NCI-H1930 (cell line): ENCODE data around the gene POP5.
A peak's percentile ranks its signal among the peaks of the same experiment; 100 is the strongest.

Experiments used
- DNase-seq, 2 experiments: peaks; one replicate each; lab custom pipeline; 2025; lab: John Stamatoyannopoulos, UW

The POP5 gene

DNA sequence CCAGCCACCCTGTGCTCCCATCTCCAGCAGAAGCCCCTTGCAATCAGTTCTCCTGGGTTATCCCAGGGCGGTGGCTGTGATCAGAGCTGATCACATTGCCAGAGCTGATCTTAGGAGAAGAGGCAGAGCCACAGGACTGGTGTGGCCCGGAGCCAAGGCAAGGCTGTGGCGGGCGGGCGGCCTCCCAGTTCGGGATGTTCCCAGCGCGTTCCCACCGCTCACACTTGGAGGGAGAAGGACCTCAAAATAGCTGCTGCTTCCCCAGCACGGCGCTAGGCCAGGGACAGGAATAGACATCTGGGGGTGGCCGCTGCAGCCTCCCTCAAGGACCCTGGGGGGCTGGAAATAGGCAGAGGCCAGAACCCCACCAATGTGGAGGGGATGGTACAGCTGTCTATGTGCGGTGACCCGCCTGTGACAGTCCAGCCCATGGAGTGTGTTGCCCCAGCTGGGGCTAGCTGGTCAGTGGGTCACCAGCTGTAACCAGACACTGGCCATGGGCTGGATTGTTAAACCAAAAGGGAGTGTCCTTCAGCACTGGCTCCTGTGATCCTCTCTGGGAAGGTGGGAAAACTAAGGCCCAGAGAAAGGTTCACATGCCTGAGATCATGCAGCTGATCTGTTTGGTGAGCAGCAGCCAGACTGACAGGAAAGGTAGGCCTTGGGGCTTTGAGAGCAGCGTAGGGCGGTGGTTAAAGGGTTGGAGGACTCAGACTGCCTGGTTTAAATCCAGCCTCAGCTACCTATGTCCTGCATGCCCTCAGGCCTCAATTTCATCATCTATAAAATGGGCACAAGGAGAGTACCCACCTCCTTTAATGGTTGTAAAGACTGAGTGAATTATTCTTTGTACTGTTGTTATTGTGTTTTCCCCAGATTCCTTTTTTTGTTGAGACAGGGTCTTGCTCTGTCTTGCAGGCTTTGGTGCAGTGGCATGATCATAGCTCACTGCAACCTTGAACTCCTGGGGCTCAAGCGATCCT, 8.0 kb upstream of the POP5 start:
- no peak for DNase-seq

DNA sequence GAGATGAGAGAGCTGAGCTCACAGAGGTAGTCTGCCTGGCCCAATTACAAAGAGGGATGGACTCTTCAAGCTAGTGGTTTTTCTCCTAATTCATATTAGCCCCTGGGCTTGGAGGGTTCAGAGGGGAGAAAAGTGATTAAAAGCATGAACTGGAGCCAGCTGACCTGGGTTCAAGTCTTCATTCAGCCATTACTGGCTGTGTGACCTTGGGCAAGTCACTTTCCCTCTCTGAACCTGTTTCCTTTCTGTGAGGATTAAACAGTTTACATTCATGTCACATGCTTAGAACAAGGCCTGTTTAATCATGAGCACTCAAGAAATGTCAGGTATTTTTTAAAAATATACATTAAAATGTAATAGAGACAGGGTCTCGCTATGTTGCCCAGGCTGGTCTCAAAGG, 7.2 kb upstream of the POP5 start:
- no peak for DNase-seq

DNA sequence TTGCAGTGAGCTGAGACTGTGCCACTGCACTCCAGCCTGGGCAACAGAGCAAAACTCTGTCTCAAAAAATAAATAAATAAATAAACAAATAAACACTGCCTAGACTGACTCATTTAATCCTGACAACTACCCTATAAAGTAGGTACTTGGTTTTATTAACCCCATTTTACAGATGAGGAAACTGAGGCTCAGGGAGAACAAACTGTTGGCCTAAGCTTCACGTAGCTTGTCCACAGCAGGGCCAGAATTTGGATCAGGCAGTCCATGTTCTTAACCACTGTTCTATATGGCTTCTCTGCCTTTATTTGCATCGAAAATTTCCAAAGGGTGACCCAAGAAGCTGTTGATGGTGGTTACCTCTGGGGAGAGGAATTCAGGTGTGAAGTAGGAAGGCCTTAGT, 5.7 kb upstream of the POP5 start:
- DNase-seq: no peak

DNA sequence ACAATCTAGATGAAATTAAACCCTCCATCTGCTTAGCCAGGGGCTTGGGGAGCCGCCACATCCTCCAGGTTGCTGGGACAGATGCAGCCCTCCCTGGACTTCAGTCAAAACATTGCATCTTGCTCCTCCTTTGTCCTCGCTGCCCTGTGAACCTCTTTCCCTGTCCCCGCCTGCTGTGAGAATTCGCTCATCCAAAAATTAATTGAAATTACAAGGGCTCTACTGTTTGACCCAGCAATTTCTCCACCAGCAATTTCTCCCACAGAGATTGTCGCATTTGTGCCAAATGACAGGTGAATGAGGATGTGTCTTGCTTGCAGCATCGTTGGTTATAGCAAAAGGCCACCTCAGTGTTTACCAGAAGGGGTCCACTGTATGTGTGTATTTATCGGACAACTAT, 5.0 kb upstream of the POP5 start:
- DNase-seq: no peak

DNA sequence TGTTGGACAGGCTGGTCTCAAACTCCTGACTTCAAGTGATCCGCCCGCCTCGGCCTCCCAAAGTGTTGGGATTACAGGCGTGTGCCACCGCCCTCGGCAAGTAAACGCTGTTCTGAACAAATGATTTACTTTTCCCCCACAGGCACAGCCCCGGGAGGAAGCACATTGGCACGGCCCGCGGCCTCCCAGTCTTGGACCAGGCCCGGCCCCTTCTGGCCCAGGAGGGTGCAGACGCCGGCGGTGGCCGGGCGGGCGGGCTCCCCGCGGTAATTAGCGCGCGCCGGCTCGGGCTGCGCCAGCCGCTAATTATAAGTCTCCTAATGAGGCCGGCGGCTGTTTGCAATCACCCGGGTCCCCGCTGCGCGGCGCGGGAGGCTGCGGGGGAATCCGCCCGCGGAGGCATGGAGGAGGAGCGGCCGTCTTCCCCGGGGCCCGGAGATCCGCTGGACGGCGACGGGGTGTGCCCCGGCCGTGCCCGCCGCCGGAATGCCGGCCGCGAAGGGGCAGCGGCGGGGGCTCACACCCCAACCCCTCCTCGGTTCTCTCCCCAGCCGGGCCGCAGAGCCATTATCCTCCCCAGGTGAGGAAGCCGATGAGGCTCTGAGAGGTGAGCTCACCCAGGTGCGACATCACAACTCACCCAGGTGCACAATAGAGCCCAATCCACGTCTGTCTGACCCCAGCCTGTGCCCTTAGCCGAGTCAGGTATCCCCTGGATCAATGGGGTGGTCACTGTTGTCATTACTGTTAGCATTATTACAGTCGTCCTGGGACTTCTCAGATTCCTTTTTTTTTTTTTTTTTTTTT, 3.3 kb upstream of the POP5 start:
- DNase-seq: no peak

DNA sequence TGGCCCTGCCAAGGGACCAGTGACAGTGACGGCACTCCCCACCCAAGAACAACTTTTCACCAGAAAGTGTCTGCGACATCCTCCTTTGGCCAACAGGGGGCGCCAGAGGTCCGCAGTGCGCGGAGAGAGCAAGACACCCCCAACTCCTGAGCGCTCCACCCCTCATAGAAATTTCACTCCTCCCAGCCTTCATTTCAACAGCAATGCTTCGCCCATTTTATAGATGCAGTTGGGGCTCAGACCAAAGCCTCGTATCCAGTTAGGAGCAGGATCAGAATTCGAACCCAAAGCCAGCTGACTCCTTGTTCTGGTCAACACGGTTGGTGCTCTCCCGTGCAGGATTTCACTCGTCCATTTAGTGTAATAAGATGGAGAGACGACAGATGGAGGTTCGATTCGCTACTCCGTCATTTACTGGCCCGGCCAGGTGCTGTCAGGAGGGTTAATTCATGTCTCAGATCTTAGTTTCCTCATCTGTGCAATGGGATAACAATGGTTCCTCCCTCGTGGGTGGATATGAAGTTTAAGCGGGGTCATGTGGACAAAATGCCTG, 2.4 kb upstream of the POP5 start:
- peak; percentile 13 to 67 for DNase-seq

DNA sequence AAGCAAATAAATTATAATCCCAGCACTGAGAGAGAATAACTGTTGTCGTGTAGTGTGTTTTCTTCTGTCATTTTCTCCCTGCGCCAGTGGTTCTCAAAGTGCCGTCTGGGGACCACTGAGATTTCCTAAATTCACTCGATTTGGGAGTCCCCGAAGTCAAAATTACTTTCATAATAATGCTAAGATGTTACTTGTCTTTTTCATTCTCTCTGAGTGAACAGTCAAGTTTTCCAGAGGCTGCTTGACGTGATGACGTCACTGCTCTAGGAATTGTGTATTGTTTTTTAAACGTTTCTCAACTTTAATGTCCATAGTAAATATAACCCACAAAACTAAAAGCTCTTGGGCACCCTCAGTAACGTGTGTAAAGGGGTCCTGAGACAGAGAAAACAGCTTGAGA, 796 bp upstream of the POP5 start:
- no peak for DNase-seq

DNA sequence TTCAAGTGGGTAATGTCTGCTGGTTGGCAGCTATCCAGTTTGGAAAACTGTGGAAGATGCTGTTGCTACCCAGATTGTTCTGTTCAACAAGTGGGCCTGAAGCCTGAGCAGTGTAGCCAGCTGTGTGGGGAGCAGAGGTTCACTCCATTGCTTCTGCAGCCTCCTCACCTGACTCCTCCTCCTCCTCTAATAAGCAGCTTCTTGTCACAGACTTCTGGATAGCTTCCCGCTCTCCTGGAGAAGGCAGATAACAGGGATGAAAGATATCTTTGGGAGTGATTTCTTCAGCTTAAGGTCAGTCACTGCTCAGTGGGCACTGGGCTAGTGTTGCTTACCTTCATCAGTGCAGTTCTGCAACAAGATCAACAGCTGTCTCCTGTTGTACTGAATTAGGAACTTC, 2.0 kb downstream of the POP5 start:
- no peak for DNase-seq

DNA sequence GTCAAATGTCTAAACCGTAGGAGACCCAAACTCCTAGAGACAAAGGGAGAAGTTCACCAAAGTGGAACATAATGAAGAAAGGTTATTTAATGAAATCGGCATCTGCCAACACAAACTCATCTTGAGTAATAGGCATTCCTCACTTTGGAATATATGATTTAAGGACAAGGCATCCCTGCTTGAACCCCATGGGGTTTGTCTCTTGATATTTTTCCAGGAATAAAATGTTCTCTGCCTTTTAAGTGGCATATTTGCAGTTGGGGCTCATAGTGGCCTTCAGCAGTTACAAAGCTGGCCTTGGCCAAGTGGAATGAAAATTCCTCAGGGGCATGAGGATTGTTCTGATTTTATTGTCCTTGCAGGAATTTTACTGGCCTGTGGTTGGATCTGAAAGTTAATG, 7.1 kb downstream of the POP5 start:
- DNase-seq: no peak

DNA sequence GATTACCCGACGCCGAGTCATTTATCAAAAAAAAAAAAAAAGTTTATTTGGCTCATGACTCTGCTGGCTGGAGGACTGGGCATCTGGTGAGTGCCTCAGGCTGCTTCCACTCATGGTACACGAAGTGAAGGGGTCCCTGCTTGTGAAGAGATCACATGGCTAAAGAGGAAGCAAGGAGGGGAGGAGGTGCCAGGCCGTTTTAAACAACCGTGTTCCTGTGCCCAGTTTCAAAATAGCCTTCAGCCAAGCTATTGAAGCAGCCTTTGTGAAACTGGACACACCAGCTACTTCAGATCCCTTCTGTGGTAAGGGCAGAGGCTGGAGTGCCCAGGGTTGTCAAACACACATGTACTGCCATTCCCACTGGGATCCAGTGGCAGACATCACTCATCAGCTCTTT, 7.6 kb downstream of the POP5 start:
- no peak for DNase-seq

DNA sequence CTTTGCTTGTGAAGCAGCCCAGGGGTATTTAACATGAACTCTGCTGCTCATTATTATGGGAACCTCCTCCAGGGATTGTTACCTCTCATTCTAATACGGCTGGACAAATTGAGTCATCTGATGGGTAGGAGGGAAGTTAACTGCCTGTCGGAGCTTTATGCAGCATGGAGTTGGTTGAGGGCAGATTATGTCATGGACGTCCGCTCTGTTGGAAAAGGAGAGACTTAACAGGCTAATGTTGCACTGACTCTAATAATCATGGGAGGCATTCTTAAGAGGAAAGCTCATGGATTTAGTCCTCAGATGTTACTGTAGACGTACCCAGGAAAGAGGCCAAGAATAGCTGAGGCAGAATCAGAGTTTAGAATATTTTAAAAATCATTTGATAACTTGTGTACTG, 9.9 kb downstream of the POP5 start:
- DNase-seq: no peak

DNA sequence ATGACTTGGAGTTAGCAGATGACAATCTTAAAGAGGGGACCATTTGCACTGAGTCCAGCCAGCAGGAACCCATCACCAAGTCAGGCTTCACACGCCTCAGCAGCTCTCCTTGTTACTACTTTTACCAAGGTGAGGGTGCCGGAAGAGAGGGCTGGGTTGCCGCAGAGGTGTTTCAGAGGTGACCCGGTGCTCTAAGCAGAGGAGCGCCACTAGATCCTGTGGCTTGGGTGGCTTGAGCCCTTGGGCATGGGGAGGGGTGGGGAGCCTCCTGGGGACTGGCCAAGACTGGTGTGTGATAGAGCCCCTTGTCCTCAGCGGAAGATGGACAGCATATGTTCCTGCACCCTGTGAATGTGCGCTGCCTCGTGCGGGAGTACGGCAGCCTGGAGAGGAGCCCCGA, 17.7 kb downstream of the POP5 start:
- no peak for DNase-seq

DNA sequence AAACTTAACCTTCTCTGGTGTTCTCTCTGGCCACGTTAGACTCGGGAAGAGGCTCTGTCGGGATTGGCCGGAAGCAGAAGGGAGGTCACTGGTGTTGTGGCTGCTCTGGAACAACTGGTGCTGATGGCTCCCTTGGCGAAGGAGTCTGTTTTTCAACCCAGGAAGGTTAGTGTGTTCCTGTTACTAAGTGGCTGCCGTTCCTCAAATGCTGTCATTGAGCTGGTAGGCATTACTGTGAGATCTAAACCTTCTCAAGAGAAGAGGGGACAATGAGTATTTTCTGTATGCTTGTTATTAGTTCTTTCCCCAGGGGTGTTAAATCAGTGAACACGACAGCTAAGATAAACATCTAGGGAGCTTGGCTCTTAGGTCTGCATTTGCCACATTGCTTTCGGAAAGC, 18.3 kb downstream of the POP5 start:
- no peak for DNase-seq

DNA sequence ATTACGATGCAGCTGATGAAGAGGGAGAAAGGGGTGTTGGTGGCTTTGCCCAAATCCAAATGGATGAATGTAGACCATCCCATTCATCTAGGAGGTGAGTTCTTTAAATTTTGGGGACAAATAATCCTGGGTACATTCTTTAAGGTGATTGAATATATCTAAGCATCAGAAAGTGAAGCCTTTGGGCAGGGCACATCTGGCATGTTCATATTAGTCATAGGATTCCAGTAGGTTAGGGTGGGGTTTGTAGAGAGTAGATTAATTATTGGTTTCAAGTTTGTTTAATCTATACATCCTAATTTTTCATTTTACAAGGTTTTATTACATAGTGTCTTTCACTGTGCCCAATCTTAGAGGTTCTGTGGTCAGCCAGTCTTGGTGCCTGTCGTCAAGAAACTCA, 23.6 kb downstream of the POP5 start:
- no peak for DNase-seq

DNA sequence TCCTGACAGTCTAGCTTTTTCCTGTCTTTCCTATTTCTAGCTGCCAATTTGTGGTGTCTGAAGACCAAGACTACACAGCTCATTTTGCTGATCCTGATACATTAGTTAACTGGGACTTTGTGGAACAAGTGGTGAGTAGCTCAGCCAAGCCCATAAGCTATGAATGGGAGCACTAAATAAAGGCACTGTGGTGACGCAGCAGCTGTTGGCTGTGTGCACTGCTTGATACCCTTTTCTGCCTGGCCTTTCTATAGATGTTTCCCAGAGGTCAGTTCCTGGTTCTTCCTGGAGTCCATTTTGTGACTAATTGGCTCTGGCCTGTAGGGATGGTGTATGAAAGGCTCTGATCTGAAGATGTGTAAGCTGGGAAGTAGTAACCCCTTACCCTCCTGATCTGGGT, 26.5 kb downstream of the POP5 start:
- no peak for DNase-seq

DNA sequence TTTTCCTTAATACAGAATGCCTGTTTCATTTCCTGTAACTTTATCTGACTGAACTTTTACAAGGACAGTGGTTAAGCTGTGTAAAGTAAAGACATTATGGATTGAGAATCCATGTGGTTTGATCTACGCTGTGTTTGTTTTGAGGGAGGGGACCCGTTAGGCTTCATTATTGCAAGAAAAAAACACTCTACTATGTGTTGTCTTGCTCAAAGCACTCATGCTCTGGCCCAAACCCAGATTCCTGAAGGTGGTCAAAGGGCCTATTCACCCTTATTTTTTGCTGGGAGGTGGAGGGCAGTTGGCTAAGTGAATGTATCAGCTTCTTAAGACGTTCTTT, 35.2 kb downstream of the POP5 start:
- no peak for DNase-seq

DNA sequence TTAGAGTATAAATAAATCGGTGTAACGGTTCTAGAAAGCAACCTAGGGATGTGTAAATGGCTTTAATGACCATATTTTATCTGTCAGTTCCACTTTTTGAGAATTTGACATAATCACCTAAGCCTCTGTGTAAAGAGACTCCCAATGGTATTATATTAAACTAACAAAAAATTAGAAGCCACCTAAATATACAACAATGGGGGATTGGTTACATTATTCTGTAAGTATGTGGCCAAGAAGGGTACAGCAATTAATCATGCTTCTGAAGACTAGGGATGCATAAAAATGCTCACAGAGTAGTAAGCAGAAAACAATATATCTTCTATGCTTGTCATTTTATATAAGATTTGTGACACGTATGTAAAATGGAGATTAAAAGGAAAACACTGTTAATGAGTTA, 36.5 kb downstream of the POP5 start:
- no peak for DNase-seq

DNA sequence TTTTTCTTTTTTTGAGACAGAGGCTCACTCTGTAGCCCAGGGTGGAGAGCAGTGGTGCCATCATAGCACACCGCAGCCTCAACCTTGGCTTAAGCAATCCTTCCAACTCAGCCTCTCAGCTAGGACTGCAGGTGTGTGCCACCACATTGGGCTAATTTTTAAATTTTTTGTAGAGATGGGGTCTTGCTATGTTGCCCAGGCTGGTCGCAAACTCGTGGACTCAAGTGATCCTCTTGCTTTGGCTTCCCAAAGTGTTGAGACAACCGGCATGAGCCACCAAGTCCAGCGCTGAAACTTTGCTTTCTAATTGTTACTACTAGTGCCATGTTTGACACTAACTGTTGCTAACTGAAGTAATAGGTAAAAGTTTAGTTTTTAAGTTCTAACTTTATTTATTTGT, 39.0 kb downstream of the POP5 start:
- DNase-seq: no peak

DNA sequence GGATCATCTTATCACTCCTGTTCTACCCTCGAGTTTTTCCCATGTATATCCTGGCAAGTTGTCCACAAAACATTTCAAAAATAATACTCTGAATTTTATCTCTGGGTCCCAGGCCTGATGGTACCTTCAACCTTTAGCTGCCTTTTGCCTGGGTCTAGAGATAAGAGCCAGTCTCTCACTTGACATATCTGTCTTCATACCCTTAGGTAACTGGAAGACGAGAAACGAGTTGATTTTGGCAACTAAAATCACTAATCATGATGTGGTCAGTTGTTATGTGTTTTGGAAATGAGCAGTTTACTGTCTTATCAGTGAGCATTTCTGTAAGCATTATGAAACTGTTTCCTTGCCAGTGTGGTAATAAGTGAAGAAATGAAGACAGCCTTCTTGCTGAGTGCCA, 40.8 kb downstream of the POP5 start:
- no peak for DNase-seq

DNA sequence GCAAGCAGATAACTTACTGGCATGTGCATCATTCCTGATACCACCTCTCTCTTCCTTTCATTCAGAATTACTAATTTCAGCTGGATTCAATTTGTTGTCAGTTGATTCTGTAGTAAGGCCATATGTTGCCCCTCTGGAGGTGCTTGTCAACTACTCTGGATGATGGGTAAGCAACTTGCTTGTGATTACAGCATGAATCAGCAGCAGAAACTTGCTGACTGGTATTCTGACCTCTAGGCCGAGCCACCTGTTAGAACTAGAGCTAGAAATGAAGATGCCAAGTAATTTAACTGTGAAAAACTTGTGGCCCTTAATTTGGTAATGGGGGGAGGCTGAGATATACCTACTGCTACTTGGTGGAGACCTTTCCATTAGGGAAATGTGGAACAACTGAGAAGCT, 41.9 kb downstream of the POP5 start:
- DNase-seq: no peak

DNA sequence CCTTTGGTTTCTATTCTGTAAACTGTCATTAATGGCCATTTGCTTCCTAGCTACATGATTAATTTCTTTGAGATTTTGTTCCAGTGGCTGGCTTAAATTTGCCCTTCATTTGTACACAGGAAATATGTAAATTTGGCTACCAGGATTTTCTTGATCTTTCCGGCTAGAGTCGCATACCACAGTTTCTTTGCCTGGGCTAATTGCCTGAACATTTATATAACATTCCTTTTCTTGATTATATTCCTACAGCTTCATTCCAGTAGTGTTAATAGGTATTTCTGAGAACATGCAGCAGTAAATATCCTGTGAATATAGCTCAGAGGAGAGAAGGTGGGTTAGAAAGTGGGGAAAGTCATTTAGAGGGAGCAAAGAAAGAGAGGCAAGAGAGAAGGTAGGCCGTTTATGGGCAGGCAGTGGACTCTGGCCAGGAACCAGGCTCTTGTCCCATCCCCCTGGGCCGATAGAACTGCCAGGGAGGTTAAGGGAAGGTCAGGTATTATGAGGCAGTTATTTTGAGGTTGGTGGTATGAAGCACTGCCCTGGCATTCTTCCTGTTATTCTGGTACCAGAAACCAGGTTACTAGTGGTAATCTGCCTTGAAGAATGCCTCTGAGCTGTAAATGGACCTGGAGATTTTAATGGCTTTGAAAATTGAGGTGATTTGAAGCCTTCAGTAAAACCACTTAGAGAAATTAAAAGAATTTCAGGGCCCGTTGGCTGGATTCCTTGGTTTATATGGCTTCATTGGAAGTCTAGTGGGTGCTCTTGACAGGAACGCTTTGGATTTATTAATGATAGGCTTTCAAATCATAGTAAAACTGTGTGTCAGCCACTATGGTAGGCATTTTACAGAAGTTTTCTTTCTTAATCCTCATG, 42.7 kb downstream of the POP5 start:
- no peak for DNase-seq

DNA sequence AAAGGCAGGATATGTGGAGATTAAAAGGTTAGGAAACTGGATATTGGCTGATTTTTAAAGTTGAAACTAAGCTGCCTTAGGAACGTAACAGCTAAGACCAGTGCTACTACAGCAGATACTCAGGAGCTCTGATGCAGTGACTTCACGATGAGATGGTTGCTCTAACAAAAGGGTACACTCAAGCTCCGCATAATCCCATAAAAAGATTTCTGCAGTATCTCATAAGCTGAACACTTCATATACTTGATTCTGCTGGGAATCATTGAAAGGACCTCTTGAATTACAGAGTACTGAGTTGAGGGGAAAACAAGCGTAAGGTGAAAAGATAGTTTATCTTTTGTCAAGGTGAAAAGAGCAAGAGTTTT, 43.4 kb downstream of the POP5 start:
- no peak for DNase-seq
